Body of pancreas (tissue), 4 donors: ENCODE measurements around the gene SRRM4.

Experiments
- POLR2A ChIP-seq, 3 donors: fragments of 450-650 bp; IDR thresholded peaks; one replicate each; pipeline ENCODE4 v1.6.1; 2016; ENCODE audit warnings: antibody characterized with exemption in 3 of 3, mild to moderate bottlenecking in 2 of 3
- TF ChIP-seq, protein P1 (sequence below), 7 experiments: fragments of 450-650 bp in 4 of 7; fragments of 200-600 bp in 3 of 7; sonication (generic) in 3 of 7; IDR thresholded peaks; one replicate each; pipeline ENCODE4 v1.5.1; 2016 to 2019; ENCODE audit warnings: antibody characterized with exemption in 7 of 7

GRCh38 chr12:119177724-119178380, 196.5 kb downstream of the SRRM4 start:
- TF ChIP-seq, protein P1, sequence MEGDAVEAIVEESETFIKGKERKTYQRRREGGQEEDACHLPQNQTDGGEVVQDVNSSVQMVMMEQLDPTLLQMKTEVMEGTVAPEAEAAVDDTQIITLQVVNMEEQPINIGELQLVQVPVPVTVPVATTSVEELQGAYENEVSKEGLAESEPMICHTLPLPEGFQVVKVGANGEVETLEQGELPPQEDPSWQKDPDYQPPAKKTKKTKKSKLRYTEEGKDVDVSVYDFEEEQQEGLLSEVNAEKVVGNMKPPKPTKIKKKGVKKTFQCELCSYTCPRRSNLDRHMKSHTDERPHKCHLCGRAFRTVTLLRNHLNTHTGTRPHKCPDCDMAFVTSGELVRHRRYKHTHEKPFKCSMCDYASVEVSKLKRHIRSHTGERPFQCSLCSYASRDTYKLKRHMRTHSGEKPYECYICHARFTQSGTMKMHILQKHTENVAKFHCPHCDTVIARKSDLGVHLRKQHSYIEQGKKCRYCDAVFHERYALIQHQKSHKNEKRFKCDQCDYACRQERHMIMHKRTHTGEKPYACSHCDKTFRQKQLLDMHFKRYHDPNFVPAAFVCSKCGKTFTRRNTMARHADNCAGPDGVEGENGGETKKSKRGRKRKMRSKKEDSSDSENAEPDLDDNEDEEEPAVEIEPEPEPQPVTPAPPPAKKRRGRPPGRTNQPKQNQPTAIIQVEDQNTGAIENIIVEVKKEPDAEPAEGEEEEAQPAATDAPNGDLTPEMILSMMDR (IDR thresholded peaks at IDR 0.05) = no peak
- TF ChIP-seq POLR2A (IDR thresholded peaks at IDR 0.05) = no peak
